CD8-positive, alpha-beta memory T cell (primary cell): Measurements from ENCODE around the gene DPEP2NB. TPM values are rescaled to one million over a fixed set of nuclear protein-coding genes. Genes with fewer than 3 reads are reported as not detected.

Experiments
- CTCF ChIA-PET: fragments of 350-600 bp; sonication (Branson Sonifier 250); formaldehyde crosslinking; loops from one replicate; lab custom pipeline; 2021; ENCODE audit warnings: antibody characterized with exemption; lab: Charles Lee
- POLR2A ChIA-PET: fragments of 350-600 bp; sonication (Branson Sonifier 250); formaldehyde crosslinking; loops from one replicate; lab custom pipeline; 2021; ENCODE audit warnings: antibody characterized with exemption; lab: Charles Lee
- DNase-seq, 5 donors: peaks; one replicate each; pipeline versions ENCODE4 v3.0.0 to v3.0.0-alpha.2; 2020 to 2022; ENCODE audit warnings: mixed read lengths in 1 of 5
- H3K27ac ChIP-seq: one replicate; pipeline ENCODE4 v1.7.0; 2013; ENCODE audit warnings: low read depth, mild to moderate bottlenecking, low read length, moderate library complexity
- H3K27me3 ChIP-seq: 2 replicates; pipeline ENCODE4 v1.7.0; 2013; ENCODE audit warnings: low read length, mild to moderate bottlenecking; ENCODE audit not compliant: insufficient read depth, poor library complexity, severe bottlenecking
- H3K36me3 ChIP-seq: 2 replicates; pipeline ENCODE4 v1.7.0; 2013; ENCODE audit warnings: mild to moderate bottlenecking, low read length, moderate library complexity; ENCODE audit not compliant: insufficient read depth
- H3K4me1 ChIP-seq: 2 replicates; pipeline ENCODE4 v1.7.0; 2013; ENCODE audit warnings: mild to moderate bottlenecking, low read length, moderate library complexity; ENCODE audit not compliant: insufficient read depth
- H3K4me3 ChIP-seq: 2 replicates; pipeline ENCODE4 v1.7.0; 2013; ENCODE audit warnings: mild to moderate bottlenecking, low read length
- H3K9me3 ChIP-seq: 2 replicates; pipeline ENCODE4 v1.7.0; 2013; ENCODE audit warnings: mild to moderate bottlenecking, low read length
- H3K27ac Mint-ChIP-seq, 8 donors: one replicate each; pipeline ENCODE4 v1.8.0; 2020 to 2021; ENCODE audit warnings: mixed read lengths in 8 of 8, mild to moderate bottlenecking in 6 of 8, inconsistent platforms in 3 of 8, moderate library complexity in 3 of 8
- H3K27me3 Mint-ChIP-seq, 2 donors: one replicate each; pipeline ENCODE4 v1.8.0; 2020 to 2021; ENCODE audit warnings: mixed read lengths in 2 of 2, mild to moderate bottlenecking in 1 of 2, moderate library complexity in 1 of 2
- H3K36me3 Mint-ChIP-seq, 3 donors: one replicate each; pipeline ENCODE4 v1.8.0; 2020 to 2021; ENCODE audit warnings: mixed read lengths in 3 of 3, inconsistent platforms in 1 of 3, mild to moderate bottlenecking in 1 of 3
- H3K4me1 Mint-ChIP-seq, 3 donors: one replicate each; pipeline ENCODE4 v1.8.0; 2020 to 2021; ENCODE audit warnings: mixed read lengths in 3 of 3, inconsistent platforms in 1 of 3, mild to moderate bottlenecking in 1 of 3
- H3K4me3 Mint-ChIP-seq, 7 donors: one replicate each; pipeline ENCODE4 v1.8.0; 2020 to 2021; ENCODE audit warnings: mixed read lengths in 7 of 7, mild to moderate bottlenecking in 6 of 7, moderate library complexity in 4 of 7, inconsistent platforms in 2 of 7
- H3K9me3 Mint-ChIP-seq, 5 donors: one replicate each; pipeline ENCODE4 v1.8.0; 2020 to 2022; ENCODE audit warnings: mixed read lengths in 5 of 5, mild to moderate bottlenecking in 3 of 5, moderate library complexity in 2 of 5, inconsistent platforms in 1 of 5
- polyA plus RNA-seq: library from polyadenylated mRNA; unstranded; fragments of 300-500 nt; fragmentation: Illumina TruSeq; gene quantifications from one replicate; pipeline ENCODE4 v1.2.3, GENCODE V29; 2021
- total RNA-seq, 2 experiments: library from RNA; stranded (reverse); gene quantifications; one replicate each; pipeline ENCODE4 v1.2.3, GENCODE V29; 2021

Gene DPEP2NB
- total and polyA plus RNA-seq, 3 experiments from 2014 or later, result not detected

DNA sequence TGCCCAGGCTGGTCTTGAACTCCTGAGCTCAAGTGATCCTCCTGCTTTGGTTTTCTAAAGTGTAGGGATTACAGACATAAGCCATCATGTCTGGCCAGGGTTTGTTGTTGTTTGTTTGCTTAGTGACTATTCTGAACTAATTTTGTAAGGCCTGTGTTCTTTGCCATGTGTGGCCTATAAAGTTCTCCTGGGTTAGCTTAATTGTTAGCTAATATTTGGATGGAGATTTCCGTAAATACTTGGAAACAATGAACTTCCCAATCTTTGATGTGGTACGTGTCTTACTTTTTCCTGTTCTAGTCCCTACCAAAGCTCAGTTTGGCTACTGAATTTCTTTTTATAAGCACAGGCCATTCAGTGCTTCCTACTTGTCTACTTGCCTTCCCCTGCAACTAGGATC is 32.3 kb upstream of the DPEP2NB start:
- DNase-seq, result no peak
- no peak overlapping the region for H3K4me3 ChIP-seq
- no peak overlapping the region for H3K4me3 Mint-ChIP-seq
- ChIA-PET CTCF (interaction anchor here (0.7 to 1.1 kb wide), 3 partner anchors 20 to 164 kb away, joined by 3 to 4 read pairs (median 3); no protein-coding TSS in a partner anchor), POLR2A (no interaction called here)
- H3K9me3 Mint-ChIP-seq, result no peaks in the 10 kb centered on the region
- H3K36me3 Mint-ChIP-seq, result peaks cover 0 to 48% (median 8%) of the 10 kb centered on the region in 3 donors
- peak overlapping the region in 4 of 8 donors; percentile 8 to 46 (median 26) for H3K27ac Mint-ChIP-seq
- H3K4me1 Mint-ChIP-seq, result peaks cover 2 to 8% (median 4%) of the 10 kb centered on the region in 3 donors
- H3K27me3 Mint-ChIP-seq, result no peaks in the 10 kb centered on the region
- no peaks in the 10 kb centered on the region for H3K9me3 ChIP-seq
- no peak overlapping the region for H3K27ac ChIP-seq
- H3K4me1 ChIP-seq, result no peaks in the 10 kb centered on the region
- no peaks in the 10 kb centered on the region for H3K27me3 ChIP-seq
- H3K36me3 ChIP-seq, result peaks cover 14% of the 10 kb centered on the region

DNA sequence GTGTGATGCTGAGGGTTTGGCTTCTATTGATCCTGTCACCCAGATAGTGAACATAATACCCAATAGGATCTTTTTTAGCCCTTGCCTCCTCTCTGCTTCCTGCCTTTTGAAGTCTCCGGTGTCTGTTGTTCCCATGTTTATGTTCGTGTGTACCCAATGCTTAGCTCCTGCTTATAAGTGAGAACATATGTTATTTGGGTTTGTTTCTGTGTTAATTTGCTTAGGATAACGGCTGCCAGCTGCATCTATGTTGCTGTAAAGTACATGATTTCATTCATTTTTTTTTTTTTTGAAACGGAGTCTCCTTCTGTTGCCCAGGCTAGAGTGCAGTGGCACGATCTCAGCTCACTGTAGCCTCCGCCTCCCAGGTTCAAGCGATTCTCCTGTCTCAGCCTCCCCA is 30.4 kb upstream of the DPEP2NB start:
- H3K27ac Mint-ChIP-seq, result peak overlapping the region in 2 of 8 donors; percentile 28 to 90
- ChIA-PET POLR2A (no interaction called here), CTCF (interaction anchor here (0.9 to 1.0 kb wide), 2 partner anchors 104 to 215 kb away, joined by 3 read pairs; no protein-coding TSS in a partner anchor)
- H3K27me3 Mint-ChIP-seq, result no peaks in the 10 kb centered on the region
- H3K4me3 Mint-ChIP-seq, result no peak overlapping the region
- no peak overlapping the region for H3K27ac ChIP-seq
- H3K9me3 ChIP-seq, result no peaks in the 10 kb centered on the region
- no peak overlapping the region for H3K4me3 ChIP-seq
- peaks cover 2 to 8% (median 4%) of the 10 kb centered on the region in 3 donors for H3K4me1 Mint-ChIP-seq
- no peaks in the 10 kb centered on the region for H3K27me3 ChIP-seq
- no peaks in the 10 kb centered on the region for H3K4me1 ChIP-seq
- peaks cover 0 to 40% (median 7%) of the 10 kb centered on the region in 3 donors for H3K36me3 Mint-ChIP-seq
- peaks cover 9% of the 10 kb centered on the region for H3K36me3 ChIP-seq
- no peaks in the 10 kb centered on the region for H3K9me3 Mint-ChIP-seq
- DNase-seq, result no peak

DNA sequence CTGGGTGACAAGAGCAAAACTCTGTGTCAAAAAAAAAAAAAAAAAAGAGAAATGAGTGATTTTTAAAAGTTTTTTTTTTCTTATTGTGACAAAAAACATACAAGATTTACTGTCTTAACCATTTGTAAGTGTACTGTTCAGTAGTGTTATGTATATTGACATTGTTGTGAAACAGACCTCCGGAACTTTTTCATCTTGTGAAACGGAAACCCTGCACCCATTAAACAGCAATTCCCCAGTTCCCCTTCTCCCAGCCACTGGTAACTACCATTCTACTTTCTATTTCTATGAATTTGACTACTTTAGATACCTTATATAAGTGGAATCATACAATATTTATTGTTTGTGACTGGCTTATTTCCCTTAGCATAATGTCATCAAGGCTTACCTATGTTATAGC is 26.1 kb upstream of the DPEP2NB start:
- POLR2A ChIA-PET, result no interaction called here

DNA sequence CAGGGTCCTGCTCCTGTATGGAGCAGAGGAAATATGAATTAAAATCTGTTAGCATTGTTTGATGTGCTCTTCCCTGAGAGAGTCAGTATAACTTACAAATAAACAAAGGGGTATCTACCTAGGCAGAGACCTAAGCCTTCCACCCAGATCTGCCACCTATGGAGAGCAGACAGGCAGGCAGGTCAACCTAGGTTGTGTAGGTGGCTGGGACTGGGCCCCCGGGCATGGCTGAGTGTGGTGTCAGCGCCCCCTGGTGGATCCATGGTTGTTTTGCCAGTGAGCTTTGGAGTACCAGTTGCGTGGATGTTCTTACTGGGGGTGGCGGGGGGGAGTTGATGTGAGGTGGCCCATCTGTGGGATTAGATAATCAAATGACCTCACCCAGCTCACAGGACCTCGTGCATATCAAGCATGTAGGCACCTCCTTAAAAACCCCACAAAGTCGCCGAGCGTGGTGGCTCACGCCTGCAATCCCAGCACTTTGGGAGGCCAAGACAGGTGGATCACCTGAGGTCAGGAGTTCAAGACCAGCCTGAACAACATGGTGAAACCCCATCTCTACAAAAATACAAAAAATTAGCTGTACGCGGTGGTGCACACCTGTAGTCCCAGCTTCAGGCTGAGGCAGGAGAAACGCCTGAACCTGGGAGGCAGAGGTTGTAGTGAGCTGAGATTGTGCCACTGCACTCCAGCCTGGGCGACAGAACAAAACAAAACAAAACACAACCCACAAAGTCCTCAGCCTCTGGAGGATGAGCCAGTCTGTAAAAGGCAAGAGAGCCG is 25.0 kb upstream of the DPEP2NB start:
- Histone ChIP-seq H3K36me3 (no peaks in the 10 kb centered on the region), H3K27me3 (no peaks in the 10 kb centered on the region), H3K9me3 (no peaks in the 10 kb centered on the region), H3K4me3 (no peak overlapping the region), H3K27ac (no peak overlapping the region), H3K4me1 (peaks cover 8% of the 10 kb centered on the region)
- no peaks in the 10 kb centered on the region for H3K27me3 Mint-ChIP-seq
- no peak overlapping the region for H3K4me3 Mint-ChIP-seq
- no peaks in the 10 kb centered on the region for H3K9me3 Mint-ChIP-seq
- H3K36me3 Mint-ChIP-seq, result peaks cover 4 to 27% (median 8%) of the 10 kb centered on the region in 3 donors
- CTCF ChIA-PET, result interaction anchor here (0.5 to 7.1 kb wide), 47 partner anchors 8 to 523 kb away, joined by 3 to 44 read pairs (median 5); partner anchors contain the start of genes DDX28, DPEP2, DPEP2NB and DPEP3
- H3K4me1 Mint-ChIP-seq, result peaks cover 13 to 22% (median 16%) of the 10 kb centered on the region in 3 donors
- peak; percentile 81 to 91 (median 85) for DNase-seq
- POLR2A ChIA-PET, result interaction anchor here (0.6 to 1.4 kb wide), 6 partner anchors 13 to 156 kb away, joined by 3 to 5 read pairs (median 3); partner anchors contain the start of gene NRN1L
- H3K27ac Mint-ChIP-seq, result peak overlapping the region in 6 of 8 donors; percentile 51 to 92 (median 78)

More for the DNA sequence above, 26.1 kb upstream of the DPEP2NB start:
- Mint-ChIP-seq H3K4me3 (no peak overlapping the region), H3K27ac (peak overlapping the region in 3 of 8 donors; percentile 17 to 26 (median 23)), H3K4me1 (peaks cover 12 to 22% (median 16%) of the 10 kb centered on the region in 3 donors), H3K27me3 (no peaks in the 10 kb centered on the region), H3K36me3 (peaks cover 4 to 28% (median 6%) of the 10 kb centered on the region in 3 donors), H3K9me3 (no peaks in the 10 kb centered on the region)
- H3K4me1 ChIP-seq, result peaks cover 8% of the 10 kb centered on the region
- no peak overlapping the region for H3K4me3 ChIP-seq
- H3K27me3 ChIP-seq, result no peaks in the 10 kb centered on the region
- no peaks in the 10 kb centered on the region for H3K9me3 ChIP-seq
- CTCF ChIA-PET, result interaction anchor here (1.1 to 7.1 kb wide), 19 partner anchors 12 to 521 kb away, joined by 3 to 44 read pairs (median 9); partner anchors contain the start of genes DDX28, DPEP3, DUS2 and NFATC3
- DNase-seq, result no peak
- H3K36me3 ChIP-seq, result no peaks in the 10 kb centered on the region
- H3K27ac ChIP-seq, result no peak overlapping the region

DNA sequence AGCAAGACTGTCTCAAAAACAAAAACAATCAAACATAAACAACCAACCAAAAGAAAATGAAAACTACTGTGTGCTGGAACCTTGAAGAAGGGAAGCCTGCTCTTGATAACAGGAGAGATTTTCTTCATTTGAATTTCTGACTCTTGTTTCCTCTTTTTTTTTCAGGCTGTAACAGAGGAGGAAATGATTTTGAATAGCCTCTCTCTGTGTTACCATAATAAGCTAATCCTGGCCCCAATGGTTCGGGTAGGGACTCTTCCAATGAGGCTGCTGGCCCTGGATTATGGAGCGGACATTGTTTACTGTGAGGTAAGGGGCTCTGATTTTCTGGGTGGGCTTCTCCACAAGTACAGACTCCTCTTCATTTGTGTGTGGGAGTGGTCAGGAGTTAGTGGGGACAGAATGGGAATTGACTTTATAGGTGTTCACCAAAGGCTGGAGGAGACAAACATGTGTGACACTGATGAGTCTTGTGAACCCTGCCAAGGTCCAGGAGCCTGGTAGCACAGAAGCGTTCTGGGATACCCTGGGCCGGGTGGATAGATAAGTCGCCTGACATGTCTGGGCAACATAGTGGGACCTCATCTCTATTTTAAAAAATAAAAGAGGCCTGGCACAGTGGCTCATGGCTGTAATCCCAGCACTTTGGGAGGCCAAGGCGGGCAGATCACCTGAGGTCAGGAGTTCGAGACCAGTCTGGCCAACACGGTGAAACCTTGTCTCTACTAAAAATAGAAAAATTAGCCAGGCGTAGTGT is 22.3 kb upstream of the DPEP2NB start:
- H3K36me3 Mint-ChIP-seq, result peaks cover 4 to 24% (median 11%) of the 10 kb centered on the region in 3 donors
- H3K9me3 Mint-ChIP-seq, result no peaks in the 10 kb centered on the region
- CTCF ChIA-PET, result interaction anchor here (1.0 to 7.1 kb wide), 3 partner anchors 27 to 221 kb away, joined by 3 to 44 read pairs (median 3); partner anchors contain the start of gene NRN1L
- Histone ChIP-seq H3K36me3 (no peaks in the 10 kb centered on the region), H3K27me3 (no peaks in the 10 kb centered on the region), H3K9me3 (no peaks in the 10 kb centered on the region), H3K4me3 (no peak overlapping the region), H3K27ac (no peak overlapping the region), H3K4me1 (peaks cover 8% of the 10 kb centered on the region)
- H3K4me3 Mint-ChIP-seq, result no peak overlapping the region
- H3K27ac Mint-ChIP-seq, result peak overlapping the region in 1 of 8 donors; percentile 36
- no peak for DNase-seq
- H3K27me3 Mint-ChIP-seq, result no peaks in the 10 kb centered on the region
- peaks cover 16 to 18% (median 16%) of the 10 kb centered on the region in 3 donors for H3K4me1 Mint-ChIP-seq
- POLR2A ChIA-PET, result interaction anchor here (0.7 kb wide), 1 partner anchor 92 kb away, joined by 3 read pairs; no protein-coding TSS in a partner anchor

DNA sequence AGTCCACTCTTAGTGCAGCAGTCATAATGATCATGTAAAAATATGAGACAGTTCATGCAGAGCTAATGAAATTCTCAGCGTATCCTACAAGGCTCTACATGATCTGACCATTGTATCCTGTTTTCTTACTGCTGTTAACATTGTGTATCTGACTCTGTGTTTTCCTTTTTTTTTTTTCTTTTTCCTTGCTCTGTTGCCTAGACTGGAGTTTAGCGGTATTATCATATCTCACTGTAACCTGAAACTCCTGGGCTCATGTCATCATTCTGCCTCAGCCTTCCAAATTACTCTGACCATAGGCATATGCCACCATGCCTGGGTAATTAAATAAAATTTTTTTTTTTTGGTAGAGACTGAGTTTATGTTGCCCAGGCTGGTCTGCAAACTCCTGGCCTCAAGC is 19.5 kb upstream of the DPEP2NB start:
- H3K4me1 ChIP-seq, result peaks cover 2% of the 10 kb centered on the region
- H3K4me3 Mint-ChIP-seq, result peak overlapping the region in 1 of 7 donors; percentile 13
- H3K27ac ChIP-seq, result no peak overlapping the region
- no peak for DNase-seq
- H3K27me3 ChIP-seq, result no peaks in the 10 kb centered on the region
- no peak overlapping the region for H3K4me3 ChIP-seq
- H3K36me3 Mint-ChIP-seq, result peaks cover 4 to 29% (median 11%) of the 10 kb centered on the region in 3 donors
- ChIA-PET CTCF (no interaction called here), POLR2A (no interaction called here)
- H3K27me3 Mint-ChIP-seq, result no peaks in the 10 kb centered on the region
- peak overlapping the region in 1 of 8 donors; percentile 47 for H3K27ac Mint-ChIP-seq
- H3K36me3 ChIP-seq, result no peaks in the 10 kb centered on the region
- no peaks in the 10 kb centered on the region for H3K9me3 ChIP-seq
- no peaks in the 10 kb centered on the region for H3K9me3 Mint-ChIP-seq
- H3K4me1 Mint-ChIP-seq, result peaks cover 19 to 26% (median 22%) of the 10 kb centered on the region in 3 donors

DNA sequence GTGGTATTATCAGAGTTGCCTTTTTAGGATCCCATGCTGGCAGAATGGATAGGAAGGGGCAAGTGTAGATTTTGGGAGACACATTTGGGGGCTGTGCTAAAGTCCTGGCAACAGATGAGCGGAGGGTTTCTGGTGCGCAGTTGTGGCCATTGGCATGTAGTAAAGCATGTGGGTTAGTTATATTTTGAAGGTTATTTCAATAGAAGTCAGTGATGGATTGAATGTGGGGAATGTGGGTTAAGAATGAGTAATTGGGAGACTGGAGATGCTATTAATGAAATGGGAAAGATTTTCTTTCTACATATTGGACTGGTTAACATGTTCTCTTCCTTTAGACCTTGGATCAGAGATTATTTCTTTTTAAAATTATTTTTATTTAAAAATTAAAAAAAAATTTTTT is 17.4 kb upstream of the DPEP2NB start:
- Mint-ChIP-seq H3K4me3 (no peak overlapping the region), H3K9me3 (no peaks in the 10 kb centered on the region), H3K27me3 (no peaks in the 10 kb centered on the region), H3K36me3 (peaks cover 0 to 32% (median 8%) of the 10 kb centered on the region in 3 donors), H3K27ac (peak overlapping the region in 3 of 8 donors; percentile 11 to 82 (median 34)), H3K4me1 (peaks cover 14 to 19% (median 19%) of the 10 kb centered on the region in 3 donors)
- Histone ChIP-seq H3K27ac (no peak overlapping the region), H3K9me3 (no peaks in the 10 kb centered on the region), H3K4me3 (no peak overlapping the region), H3K36me3 (no peaks in the 10 kb centered on the region), H3K4me1 (no peaks in the 10 kb centered on the region), H3K27me3 (no peaks in the 10 kb centered on the region)
- POLR2A ChIA-PET, result interaction anchor here (0.6 kb wide), 1 partner anchor 215 kb away, joined by 4 read pairs; no protein-coding TSS in a partner anchor
- CTCF ChIA-PET, result no interaction called here
- DNase-seq, result no peak
